Measurements from ENCODE around the gene TEKT3. TPM values are rescaled to one million over a fixed set of nuclear protein-coding genes. Genes with fewer than 3 reads are reported as not detected.

Gene TEKT3
- total RNA-seq, 2 donors from 2014 or later, result not detected

- Histone ChIP-seq H3K27me3 (no peaks in the 10 kb centered on the region), H3K9me3 (no peaks in the 10 kb centered on the region), H3K4me1 (peaks cover 0 to 5% of the 10 kb centered on the region in 2 donors), H3K36me3 (no peaks in the 10 kb centered on the region), H3K4me3 (no peak overlapping the region), H3K27ac (no peak overlapping the region)
- no peak for DNase-seq (ENCODE audit: low spot score)
- TF ChIP-seq CTCF (IDR thresholded peaks at IDR 0.05), result no peak
Measured at GRCh38 chr17:15382914-15383313, 41.5 kb upstream of the TEKT3 start.

- TF ChIP-seq CTCF (IDR thresholded peaks at IDR 0.05), result no peak
Measured at GRCh38 chr17:15381707-15382106, 40.3 kb upstream of the TEKT3 start.

GRCh38 chr17:15380446-15380845 lies 39.0 kb upstream of the TEKT3 start:
- no peaks in the 10 kb centered on the region for H3K27me3 ChIP-seq
- no peak for TF ChIP-seq CTCF (IDR thresholded peaks at IDR 0.05)
- H3K36me3 ChIP-seq, result no peaks in the 10 kb centered on the region
- H3K4me1 ChIP-seq, result peaks cover 0 to 5% of the 10 kb centered on the region in 2 donors
- DNase-seq (ENCODE audit: low spot score), result no peak
- H3K9me3 ChIP-seq, result no peaks in the 10 kb centered on the region
- H3K27ac ChIP-seq, result no peak overlapping the region
- no peak overlapping the region for H3K4me3 ChIP-seq

More at GRCh38 chr17:15381707-15382106, 40.3 kb upstream of the TEKT3 start:
- Histone ChIP-seq H3K27me3 (no peaks in the 10 kb centered on the region), H3K4me3 (no peak overlapping the region), H3K4me1 (peaks cover 0 to 5% of the 10 kb centered on the region in 2 donors), H3K9me3 (no peaks in the 10 kb centered on the region), H3K36me3 (no peaks in the 10 kb centered on the region), H3K27ac (no peak overlapping the region)
- no peak for DNase-seq (ENCODE audit: low spot score)

GRCh38 chr17:15379659-15380058 lies 38.3 kb upstream of the TEKT3 start:
- H3K27ac ChIP-seq, result no peak overlapping the region
- peaks cover 0 to 5% of the 10 kb centered on the region in 2 donors for H3K4me1 ChIP-seq
- no peaks in the 10 kb centered on the region for H3K36me3 ChIP-seq
- H3K27me3 ChIP-seq, result no peaks in the 10 kb centered on the region
- TF ChIP-seq CTCF (IDR thresholded peaks at IDR 0.05), result no peak
- no peak for DNase-seq (ENCODE audit: low spot score)
- H3K9me3 ChIP-seq, result no peaks in the 10 kb centered on the region
- no peak overlapping the region for H3K4me3 ChIP-seq

GRCh38 chr17:15378243-15378642 lies 36.8 kb upstream of the TEKT3 start:
- Histone ChIP-seq H3K4me3 (no peak overlapping the region), H3K4me1 (peaks cover 0 to under 1% of the 10 kb centered on the region in 2 donors), H3K27me3 (no peaks in the 10 kb centered on the region), H3K36me3 (no peaks in the 10 kb centered on the region), H3K27ac (no peak overlapping the region), H3K9me3 (no peaks in the 10 kb centered on the region)
- DNase-seq (ENCODE audit: low spot score), result no peak
- TF ChIP-seq CTCF (IDR thresholded peaks at IDR 0.05), result no peak

- no peak for TF ChIP-seq CTCF (IDR thresholded peaks at IDR 0.05)
- Histone ChIP-seq H3K27ac (no peak overlapping the region), H3K4me1 (no peaks in the 10 kb centered on the region), H3K27me3 (no peaks in the 10 kb centered on the region), H3K9me3 (no peaks in the 10 kb centered on the region), H3K4me3 (no peak overlapping the region), H3K36me3 (no peaks in the 10 kb centered on the region)
- DNase-seq (ENCODE audit: low spot score), result no peak
Measured at GRCh38 chr17:15377616-15378015, 36.2 kb upstream of the TEKT3 start.
